Measurements from ENCODE around the gene TMEM258. TPM values are rescaled to one million over a fixed set of nuclear protein-coding genes. Genes with fewer than 3 reads are reported as not detected.

The TMEM258 gene
- polyA plus RNA-seq, 1 of the 3 experiments (the other 2 are of a cell fraction), result 454 TPM

DNA sequence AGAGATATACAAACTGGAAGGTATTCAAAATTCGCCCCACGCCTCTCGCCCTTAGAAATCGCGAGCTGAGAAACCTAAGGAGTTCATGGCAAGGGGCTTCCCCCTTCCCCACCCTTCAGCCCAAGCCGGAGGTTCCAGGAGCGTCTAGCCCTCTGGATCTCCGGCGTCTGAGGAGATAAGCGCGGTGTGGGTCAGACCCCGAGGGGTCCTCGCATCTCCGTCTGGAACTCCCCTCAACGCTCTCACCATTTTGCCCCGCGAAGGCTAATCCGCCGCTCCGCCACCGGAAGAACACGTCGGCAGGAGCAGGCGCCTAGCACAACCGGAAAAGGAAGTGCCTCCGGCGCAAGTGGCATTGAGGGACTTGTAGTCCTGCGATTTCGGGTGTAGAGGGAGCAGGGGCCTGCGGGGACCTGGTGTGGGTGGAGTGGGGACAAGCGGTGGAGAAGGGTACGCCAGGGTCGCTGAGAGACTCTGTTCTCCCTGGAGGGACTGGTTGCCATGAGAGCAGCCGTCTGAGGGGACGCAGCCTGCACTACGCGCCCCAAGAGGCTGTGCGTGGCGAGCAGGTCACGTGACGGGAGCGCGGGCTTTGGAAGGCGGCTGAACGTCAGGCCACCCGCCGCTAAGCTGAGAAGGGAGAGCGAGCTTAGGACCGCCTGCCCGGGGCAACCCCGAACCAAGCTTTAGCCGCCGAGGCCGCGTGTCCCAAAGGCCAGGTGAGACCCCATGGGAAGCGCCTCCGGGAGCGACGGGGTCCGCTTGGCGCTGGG is at the start of gene TMEM258, which contains the start of gene FEN1 (continued):
- peak; percentile 68 for TF ChIP-seq MXI1 (IDR thresholded peaks at IDR 0.05; ENCODE audit: low read depth, low read length)
- TF ChIP-seq CHD2 (IDR thresholded peaks at IDR 0.05; ENCODE audit: low read length, partially characterized antibody), result peak; percentile 62
- TF ChIP-seq POLR2AphosphoS5 (IDR thresholded peaks at IDR 0.05; ENCODE audit: low read depth, low read length), result peak; percentile 88; the same call in 1 of the 2 replicates
- TF ChIP-seq NFIC (IDR thresholded peaks at IDR 0.05; ENCODE audit: borderline replicate concordance), result peak; percentile 0; the same call in 1 of the 2 replicates
- TF ChIP-seq RXRA (IDR thresholded peaks at IDR 0.05; ENCODE audit: borderline replicate concordance, low read depth), result no peak
- TF ChIP-seq NRF1 (IDR thresholded peaks at IDR 0.05; ENCODE audit: low read depth, low read length), result peak; percentile 58; the same call in 1 of the 2 replicates
- TF ChIP-seq, protein P1, sequence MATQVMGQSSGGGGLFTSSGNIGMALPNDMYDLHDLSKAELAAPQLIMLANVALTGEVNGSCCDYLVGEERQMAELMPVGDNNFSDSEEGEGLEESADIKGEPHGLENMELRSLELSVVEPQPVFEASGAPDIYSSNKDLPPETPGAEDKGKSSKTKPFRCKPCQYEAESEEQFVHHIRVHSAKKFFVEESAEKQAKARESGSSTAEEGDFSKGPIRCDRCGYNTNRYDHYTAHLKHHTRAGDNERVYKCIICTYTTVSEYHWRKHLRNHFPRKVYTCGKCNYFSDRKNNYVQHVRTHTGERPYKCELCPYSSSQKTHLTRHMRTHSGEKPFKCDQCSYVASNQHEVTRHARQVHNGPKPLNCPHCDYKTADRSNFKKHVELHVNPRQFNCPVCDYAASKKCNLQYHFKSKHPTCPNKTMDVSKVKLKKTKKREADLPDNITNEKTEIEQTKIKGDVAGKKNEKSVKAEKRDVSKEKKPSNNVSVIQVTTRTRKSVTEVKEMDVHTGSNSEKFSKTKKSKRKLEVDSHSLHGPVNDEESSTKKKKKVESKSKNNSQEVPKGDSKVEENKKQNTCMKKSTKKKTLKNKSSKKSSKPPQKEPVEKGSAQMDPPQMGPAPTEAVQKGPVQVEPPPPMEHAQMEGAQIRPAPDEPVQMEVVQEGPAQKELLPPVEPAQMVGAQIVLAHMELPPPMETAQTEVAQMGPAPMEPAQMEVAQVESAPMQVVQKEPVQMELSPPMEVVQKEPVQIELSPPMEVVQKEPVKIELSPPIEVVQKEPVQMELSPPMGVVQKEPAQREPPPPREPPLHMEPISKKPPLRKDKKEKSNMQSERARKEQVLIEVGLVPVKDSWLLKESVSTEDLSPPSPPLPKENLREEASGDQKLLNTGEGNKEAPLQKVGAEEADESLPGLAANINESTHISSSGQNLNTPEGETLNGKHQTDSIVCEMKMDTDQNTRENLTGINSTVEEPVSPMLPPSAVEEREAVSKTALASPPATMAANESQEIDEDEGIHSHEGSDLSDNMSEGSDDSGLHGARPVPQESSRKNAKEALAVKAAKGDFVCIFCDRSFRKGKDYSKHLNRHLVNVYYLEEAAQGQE (IDR thresholded peaks at IDR 0.05; ENCODE audit: low read depth, low read length), result peak; percentile 42; the same call in 1 of the 2 replicates
- TF ChIP-seq GATA2 (CRISPR knock-in tag; IDR thresholded peaks at IDR 0.05), result no peak

DNA sequence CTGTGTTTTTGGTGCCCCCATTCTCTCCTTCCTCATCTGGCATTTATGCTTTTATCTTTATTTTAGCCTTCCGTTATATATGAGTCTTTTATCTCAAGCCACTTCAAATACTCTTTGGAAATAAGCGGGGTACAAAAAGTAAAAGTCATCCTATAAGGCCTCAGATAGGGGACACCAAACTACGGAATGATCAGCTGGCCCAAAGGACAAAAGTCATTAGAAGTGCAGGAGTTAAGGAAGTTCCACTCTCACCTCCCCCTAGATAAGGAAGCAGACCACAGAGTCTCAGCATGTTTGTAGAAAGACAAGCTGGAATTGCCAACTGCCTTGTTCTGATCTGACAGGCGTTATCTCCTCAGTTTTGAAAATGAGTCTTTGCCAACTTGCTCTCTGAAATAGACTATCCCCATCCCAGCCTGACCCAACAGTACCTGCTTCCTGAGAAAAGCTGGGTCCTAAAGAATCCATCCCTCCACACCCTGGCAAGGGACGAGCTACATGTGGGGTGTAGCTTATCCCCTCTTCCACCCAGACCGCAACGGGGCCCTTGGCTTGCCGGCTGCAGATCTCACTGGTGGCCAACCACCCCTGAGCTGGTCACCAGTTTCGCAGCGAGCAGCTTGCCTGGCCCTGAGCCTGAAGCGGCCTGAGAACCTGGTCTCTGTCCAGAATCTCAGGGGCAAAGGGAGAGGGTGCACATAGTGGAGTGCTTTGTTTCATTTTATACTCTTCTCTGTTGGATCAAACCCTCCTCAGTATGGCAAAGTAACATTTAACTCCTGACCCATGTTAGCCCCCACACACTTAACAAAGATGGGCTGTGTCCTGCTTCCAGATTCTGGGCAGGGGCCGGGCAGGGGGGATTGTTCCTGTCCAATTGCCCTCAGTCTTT is 49.5 kb upstream of the TMEM258 start:
- no peak for DNase-seq
- H3K9me3 ChIP-seq, result no peaks in the 10 kb centered on the region
- H4K20me1 ChIP-seq (ENCODE audit: insufficient read depth), result no peaks in the 10 kb centered on the region
- peaks cover 13 to 58% of the 10 kb centered on the region in 2 experiments for H3K36me3 ChIP-seq (replicated peaks in 1 of 2; ENCODE audit: control insufficient read depth in 1 of 2, insufficient read depth in 2 of 2, low read length in 1 of 2)
- no peaks in the 10 kb centered on the region for H3F3A ChIP-seq (replicated peaks; ENCODE audit: insufficient read depth)
- no peak overlapping the region for H3K4me3 ChIP-seq (ENCODE audit: low read depth in 2 of 2, low read length in 1 of 2)
- ChIA-PET CTCF (interaction anchor here (0.7 to 1.8 kb wide), 3 partner anchors 13 to 290 kb away, joined by 3 to 9 read pairs (median 4); partner anchors contain the start of gene FADS2), POLR2A (no interaction called here)
- no peaks in the 10 kb centered on the region for H3K79me2 ChIP-seq (ENCODE audit: insufficient read depth)
- H3K9me2 ChIP-seq, result no peaks in the 10 kb centered on the region
- H3K4me2 ChIP-seq, result no peak overlapping the region
- H3K9ac ChIP-seq, result no peak overlapping the region
- 90% methylated on average over 11 of the region's 12 CpGs for WGBS (ENCODE audit: low lambda C conversion rate)
- H3K4me1 ChIP-seq (ENCODE audit: control insufficient read depth in 1 of 2, insufficient read depth in 2 of 2, low read depth in 1 of 2, low read length in 1 of 2), result no peaks in the 10 kb centered on the region
- H3K27ac ChIP-seq (ENCODE audit: low read depth in 2 of 2, low read length in 1 of 2), result no peak overlapping the region
- H3K27me3 ChIP-seq (ENCODE audit: insufficient read depth), result no peaks in the 10 kb centered on the region
- no peak overlapping the region for H2AFZ ChIP-seq (ENCODE audit: low read depth)
- TF ChIP-seq NRF1 (IDR thresholded peaks at IDR 0.05; ENCODE audit: low read depth, low read length) (no peak), TEAD4 (IDR thresholded peaks at IDR 0.05; ENCODE audit: borderline replicate concordance, insufficient read depth) (no peak), MEF2A (IDR thresholded peaks at IDR 0.05; ENCODE audit: borderline replicate concordance, low read depth) (no peak), EZH2phosphoT487 (IDR thresholded peaks at IDR 0.05; ENCODE audit: borderline replicate concordance, low read depth) (no peak), POLR2AphosphoS5 (IDR thresholded peaks at IDR 0.05; ENCODE audit: low read depth, low read length) (no peak), SMC3 (IDR thresholded peaks at IDR 0.05; ENCODE audit: low read depth, low read length) (no peak), FOXM1 (IDR thresholded peaks at IDR 0.05; ENCODE audit: low read depth) (no peak), ELF1 (IDR thresholded peaks at IDR 0.05) (no peak), TAF1 (IDR thresholded peaks at IDR 0.05; ENCODE audit: borderline replicate concordance, low read depth, low read length) (no peak)
- TF ChIP-seq, protein P2, sequence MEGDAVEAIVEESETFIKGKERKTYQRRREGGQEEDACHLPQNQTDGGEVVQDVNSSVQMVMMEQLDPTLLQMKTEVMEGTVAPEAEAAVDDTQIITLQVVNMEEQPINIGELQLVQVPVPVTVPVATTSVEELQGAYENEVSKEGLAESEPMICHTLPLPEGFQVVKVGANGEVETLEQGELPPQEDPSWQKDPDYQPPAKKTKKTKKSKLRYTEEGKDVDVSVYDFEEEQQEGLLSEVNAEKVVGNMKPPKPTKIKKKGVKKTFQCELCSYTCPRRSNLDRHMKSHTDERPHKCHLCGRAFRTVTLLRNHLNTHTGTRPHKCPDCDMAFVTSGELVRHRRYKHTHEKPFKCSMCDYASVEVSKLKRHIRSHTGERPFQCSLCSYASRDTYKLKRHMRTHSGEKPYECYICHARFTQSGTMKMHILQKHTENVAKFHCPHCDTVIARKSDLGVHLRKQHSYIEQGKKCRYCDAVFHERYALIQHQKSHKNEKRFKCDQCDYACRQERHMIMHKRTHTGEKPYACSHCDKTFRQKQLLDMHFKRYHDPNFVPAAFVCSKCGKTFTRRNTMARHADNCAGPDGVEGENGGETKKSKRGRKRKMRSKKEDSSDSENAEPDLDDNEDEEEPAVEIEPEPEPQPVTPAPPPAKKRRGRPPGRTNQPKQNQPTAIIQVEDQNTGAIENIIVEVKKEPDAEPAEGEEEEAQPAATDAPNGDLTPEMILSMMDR (IDR thresholded peaks at IDR 0.05), result no peak
- TF ChIP-seq, protein P1 (IDR thresholded peaks at IDR 0.05; ENCODE audit: low read depth, low read length), result no peak
- TF ChIP-seq, protein P3, sequence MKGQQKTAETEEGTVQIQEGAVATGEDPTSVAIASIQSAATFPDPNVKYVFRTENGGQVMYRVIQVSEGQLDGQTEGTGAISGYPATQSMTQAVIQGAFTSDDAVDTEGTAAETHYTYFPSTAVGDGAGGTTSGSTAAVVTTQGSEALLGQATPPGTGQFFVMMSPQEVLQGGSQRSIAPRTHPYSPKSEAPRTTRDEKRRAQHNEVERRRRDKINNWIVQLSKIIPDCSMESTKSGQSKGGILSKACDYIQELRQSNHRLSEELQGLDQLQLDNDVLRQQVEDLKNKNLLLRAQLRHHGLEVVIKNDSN (IDR thresholded peaks at IDR 0.05; ENCODE audit: borderline replicate concordance, low read depth), result no peak

Measured in SK-N-SH (cell line).